GM23248 (cell line): ENCODE results near the gene TMEM266. TPM values are rescaled to one million over a fixed set of nuclear protein-coding genes. Genes with fewer than 3 reads are reported as not detected.

Source experiments
- DNase-seq: peaks from one replicate; pipeline ENCODE4 v3.0.0-alpha.2; 2015
- H2AFZ ChIP-seq: fragments of 200-600 bp; sonication (generic); 2 replicates; pipeline ENCODE4 v1.6.1; 2016; ENCODE audit warnings: antibody characterized with exemption
- H3F3A ChIP-seq: fragments of 200-600 bp; sonication (generic); 2 replicates; pipeline ENCODE4 v1.6.1; 2016; ENCODE audit warnings: mild to moderate bottlenecking, antibody characterized with exemption, mixed run types; ENCODE audit not compliant: insufficient read depth
- H3K27ac ChIP-seq: fragments of 200-600 bp; sonication (generic); 2 replicates; pipeline ENCODE4 v1.5.1; 2016; ENCODE audit warnings: mild to moderate bottlenecking
- H3K27me3 ChIP-seq: fragments of 200-600 bp; sonication (generic); replicated peaks from 2 replicates; pipeline ENCODE4 v1.6.1; 2016; ENCODE audit warnings: mild to moderate bottlenecking; ENCODE audit not compliant: insufficient read depth
- H3K36me3 ChIP-seq: fragments of 200-600 bp; sonication (generic); 2 replicates; pipeline ENCODE4 v1.6.1; 2016; ENCODE audit warnings: low read depth, mild to moderate bottlenecking
- H3K4me1 ChIP-seq: fragments of 200-600 bp; sonication (generic); 2 replicates; pipeline ENCODE4 v1.6.1; 2016; ENCODE audit warnings: mild to moderate bottlenecking; ENCODE audit not compliant: insufficient read depth
- H3K4me2 ChIP-seq: fragments of 200-600 bp; sonication (generic); one replicate; pipeline ENCODE4 v1.6.1; 2016; ENCODE audit warnings: mild to moderate bottlenecking; ENCODE audit not compliant: unreplicated experiment
- H3K4me3 ChIP-seq: fragments of 200-600 bp; sonication (generic); 2 replicates; pipeline ENCODE4 v1.5.1; 2016; ENCODE audit warnings: mild to moderate bottlenecking
- H3K79me2 ChIP-seq: fragments of 200-600 bp; sonication (generic); 2 replicates; pipeline ENCODE4 v1.6.1; 2016; ENCODE audit warnings: mild to moderate bottlenecking; ENCODE audit not compliant: insufficient read depth
- H3K9ac ChIP-seq: fragments of 200-600 bp; sonication (generic); 2 replicates; pipeline ENCODE4 v1.6.1; 2016; ENCODE audit warnings: mild to moderate bottlenecking
- H3K9me2 ChIP-seq: fragments of 200-600 bp; sonication (generic); 2 replicates; pipeline ENCODE4 v1.6.1; 2016; ENCODE audit warnings: mixed run types, mild to moderate bottlenecking, moderate library complexity; ENCODE audit not compliant: insufficient read depth
- H3K9me3 ChIP-seq: fragments of 200-600 bp; sonication (generic); one replicate; pipeline ENCODE4 v1.6.1; 2017; ENCODE audit warnings: low read depth
- H4K20me1 ChIP-seq: fragments of 200-600 bp; sonication (generic); 2 replicates; pipeline ENCODE4 v1.6.0; 2016; ENCODE audit not compliant: insufficient read depth
- EZH2 ChIP-seq: fragments of 200-600 bp; sonication (generic); IDR thresholded peaks from 2 replicates; pipeline ENCODE4 v1.6.1; 2018; ENCODE audit warnings: antibody characterized with exemption, mild to moderate bottlenecking; ENCODE audit not compliant: insufficient read depth, poor library complexity, severe bottlenecking
- EZH2phosphoT487 ChIP-seq: fragments of 200-600 bp; sonication (generic); IDR thresholded peaks from 2 replicates; pipeline ENCODE4 v1.6.1; 2018; ENCODE audit warnings: antibody characterized with exemption, moderate library complexity, mild to moderate bottlenecking, low read depth; ENCODE audit not compliant: insufficient read depth
- WGBS, 2 experiments: methylation state at CpG; one replicate each; pipeline ENCODE4 v1.1.6; 2015 to 2017; ENCODE audit warnings: low lambda C conversion rate in 2 of 2, low coverage in 1 of 2; ENCODE audit errors: missing lambda C conversion rate in 2 of 2; 5-methylcytosine and 5-hydroxymethylcytosine counted together
- in situ Hi-C: fragments of 300-500 bp; cut with MboI; formaldehyde crosslinking; loops from 2 replicates; pipeline ENCODE4 v1.15.0; 2020
- polyA plus RNA-seq: library from polyadenylated mRNA; unstranded; fragments of >200 nt; fragmentation: Nextera tagmentation; extraction: Ambion mirVana; gene quantifications from 2 replicates; pipeline ENCODE4 v1.2.1, GENCODE V29; 2016
- total RNA-seq: library from RNA; depleted of rRNA; stranded (reverse); fragments of >200 nt; shearing (Covaris generic); gene quantifications from 2 replicates; pipeline ENCODE4 v1.2.3, GENCODE V29; 2014

Gene TMEM266
- total and polyA plus RNA-seq, 2 experiments from 2014 or later = not detected

DNA sequence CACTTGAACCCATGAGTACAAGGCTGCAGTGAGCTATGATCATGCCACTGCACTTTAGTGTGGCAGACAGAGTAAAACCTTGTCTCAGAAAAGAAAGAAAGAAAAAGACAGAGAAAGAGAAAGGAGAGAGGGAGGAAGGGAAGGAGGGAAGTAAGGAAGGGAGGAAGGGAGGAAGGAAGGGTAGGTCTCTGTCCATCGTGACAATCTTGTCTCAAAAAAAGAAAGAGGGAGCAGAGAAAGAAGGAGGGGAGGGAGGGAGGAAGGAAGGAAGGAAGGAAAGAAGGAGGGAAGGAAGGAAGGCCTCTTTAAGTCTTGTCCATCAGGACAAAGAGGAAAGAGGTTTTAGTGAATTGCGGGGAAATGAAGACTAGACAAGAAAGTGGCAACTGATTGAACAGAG lies 129.3 kb downstream of the TMEM266 start:
- no peaks in the 10 kb centered on the region for H3K9me2 ChIP-seq
- no peak overlapping the region for H3K4me3 ChIP-seq
- no peak overlapping the region for H2AFZ ChIP-seq
- no peaks in the 10 kb centered on the region for H3K36me3 ChIP-seq
- H3K9me3 ChIP-seq = no peaks in the 10 kb centered on the region
- TF ChIP-seq EZH2phosphoT487 (no peak), EZH2 (no peak)
- no peak for DNase-seq
- H3K4me1 ChIP-seq = peaks cover 10% of the 10 kb centered on the region
- no peaks in the 10 kb centered on the region for H4K20me1 ChIP-seq
- WGBS, 2 experiments = 85 to 100% methylated on average over 1 to 2 of the region's 2 CpGs
- H3K27me3 ChIP-seq = no peaks in the 10 kb centered on the region
- 0 out of 2 replicates have a peak, but pooled peaks cover 4% of the 10 kb centered on the region for H3F3A ChIP-seq
- H3K79me2 ChIP-seq = no peaks in the 10 kb centered on the region
- H3K27ac ChIP-seq = no peak overlapping the region
- in situ Hi-C loops = no loop called here
- no peak overlapping the region for H3K9ac ChIP-seq
- H3K4me2 ChIP-seq = no peak overlapping the region

DNA sequence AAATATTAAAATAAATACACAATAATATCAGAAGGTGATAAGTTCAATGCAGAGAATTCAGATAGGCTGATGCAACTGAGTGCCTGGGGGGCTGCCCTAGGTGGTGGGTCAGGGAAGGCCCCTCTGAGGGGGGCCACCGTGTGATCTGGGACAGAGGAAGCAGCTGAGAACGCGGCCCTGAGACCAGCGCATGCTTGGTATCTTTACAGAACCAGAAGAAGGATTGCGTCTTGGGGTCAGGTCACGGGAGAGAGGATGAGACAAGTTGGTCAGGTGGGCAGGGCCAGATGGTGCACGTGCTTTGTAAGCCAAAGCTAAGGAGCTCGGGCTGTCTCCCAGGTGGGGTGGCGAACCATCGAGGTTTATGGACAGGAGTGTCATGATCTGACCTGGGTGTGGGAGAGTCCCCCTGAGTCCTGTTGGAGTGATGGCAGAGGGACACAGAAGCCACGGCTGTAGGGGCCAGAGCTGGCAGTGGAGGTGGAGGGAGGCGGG lies 130.3 kb downstream of the TMEM266 start:
- Histone ChIP-seq H3F3A (0 out of 2 replicates have a peak, but pooled peaks cover 3% of the 10 kb centered on the region), H3K27me3 (no peaks in the 10 kb centered on the region), H3K4me1 (peaks cover 10% of the 10 kb centered on the region), H3K4me3 (peak overlapping the region; percentile 47; the same call in 1 of the 2 replicates), H3K36me3 (no peaks in the 10 kb centered on the region), H3K9me2 (no peaks in the 10 kb centered on the region), H3K9ac (peak overlapping the region; percentile 28; the same call in 1 of the 2 replicates), H3K79me2 (no peaks in the 10 kb centered on the region), H2AFZ (no peak overlapping the region), H3K4me2 (no peak overlapping the region), H3K27ac (no peak overlapping the region), H4K20me1 (no peaks in the 10 kb centered on the region), H3K9me3 (no peaks in the 10 kb centered on the region)
- in situ Hi-C loops = no loop called here
- TF ChIP-seq EZH2 (no peak), EZH2phosphoT487 (no peak)
- DNase-seq = no peak
- 67 to 69% methylated on average over 12 of the region's 12 CpGs for WGBS, 2 experiments

DNA sequence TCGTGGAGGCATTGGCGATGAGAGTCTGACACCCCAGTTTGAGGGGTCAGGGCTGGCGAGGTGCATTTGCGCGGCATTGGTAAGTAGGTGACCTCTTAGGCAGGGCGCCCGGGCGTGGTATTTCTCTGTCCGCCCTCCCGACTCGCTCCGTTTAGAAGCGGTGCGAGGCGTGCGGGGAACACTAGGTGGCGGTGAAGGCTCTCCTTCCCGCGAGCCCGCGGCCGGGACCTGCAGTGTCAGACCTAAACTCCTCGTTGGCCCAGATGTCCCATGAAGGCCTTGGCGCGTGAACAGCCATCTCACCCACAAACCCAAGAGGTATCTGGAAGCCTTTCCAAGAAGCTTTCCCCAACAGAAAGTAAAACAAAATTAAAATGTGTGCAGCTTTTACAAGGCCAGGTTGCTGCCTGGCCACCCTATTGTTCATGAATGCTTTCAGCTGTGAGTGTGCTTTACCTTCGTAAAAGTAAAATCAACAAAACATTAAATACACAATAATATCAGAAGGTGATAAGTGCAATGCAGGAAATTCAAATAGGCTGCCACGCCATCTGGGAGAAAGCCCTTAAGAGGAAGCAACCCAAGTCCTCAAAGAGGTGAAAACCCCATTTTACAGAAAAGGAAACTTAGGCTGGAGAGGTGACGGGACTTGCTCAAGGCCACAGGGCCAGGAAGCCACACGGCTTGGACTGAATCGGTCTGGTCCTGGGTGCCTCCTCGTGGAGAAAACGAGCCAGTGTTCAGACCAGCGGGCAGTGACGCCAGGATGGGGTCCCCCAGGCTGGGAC lies 131.2 kb downstream of the TMEM266 start:
- WGBS, 2 experiments = 20 to 27% methylated on average over 24 to 34 of the region's 34 CpGs
- no peak overlapping the region for H3K27ac ChIP-seq
- peak overlapping the region; percentile 28 for H3K9ac ChIP-seq
- peak overlapping the region; percentile 63 for H2AFZ ChIP-seq
- H3K4me2 ChIP-seq = peak overlapping the region; percentile 57
- H3K27me3 ChIP-seq = no peaks in the 10 kb centered on the region
- H3F3A ChIP-seq = no peaks in the 10 kb centered on the region
- peaks cover 3% of the 10 kb centered on the region for H3K4me1 ChIP-seq
- DNase-seq = peak; percentile 92
- TF ChIP-seq EZH2 = no peak
- TF ChIP-seq EZH2phosphoT487 = no peak
- no peaks in the 10 kb centered on the region for H3K36me3 ChIP-seq
- H3K9me2 ChIP-seq = no peaks in the 10 kb centered on the region
- H3K79me2 ChIP-seq = no peaks in the 10 kb centered on the region
- no peaks in the 10 kb centered on the region for H3K9me3 ChIP-seq
- no peaks in the 10 kb centered on the region for H4K20me1 ChIP-seq
- in situ Hi-C loops = no loop called here
- H3K4me3 ChIP-seq = peak overlapping the region; percentile 47; the same call in 1 of the 2 replicates

DNA sequence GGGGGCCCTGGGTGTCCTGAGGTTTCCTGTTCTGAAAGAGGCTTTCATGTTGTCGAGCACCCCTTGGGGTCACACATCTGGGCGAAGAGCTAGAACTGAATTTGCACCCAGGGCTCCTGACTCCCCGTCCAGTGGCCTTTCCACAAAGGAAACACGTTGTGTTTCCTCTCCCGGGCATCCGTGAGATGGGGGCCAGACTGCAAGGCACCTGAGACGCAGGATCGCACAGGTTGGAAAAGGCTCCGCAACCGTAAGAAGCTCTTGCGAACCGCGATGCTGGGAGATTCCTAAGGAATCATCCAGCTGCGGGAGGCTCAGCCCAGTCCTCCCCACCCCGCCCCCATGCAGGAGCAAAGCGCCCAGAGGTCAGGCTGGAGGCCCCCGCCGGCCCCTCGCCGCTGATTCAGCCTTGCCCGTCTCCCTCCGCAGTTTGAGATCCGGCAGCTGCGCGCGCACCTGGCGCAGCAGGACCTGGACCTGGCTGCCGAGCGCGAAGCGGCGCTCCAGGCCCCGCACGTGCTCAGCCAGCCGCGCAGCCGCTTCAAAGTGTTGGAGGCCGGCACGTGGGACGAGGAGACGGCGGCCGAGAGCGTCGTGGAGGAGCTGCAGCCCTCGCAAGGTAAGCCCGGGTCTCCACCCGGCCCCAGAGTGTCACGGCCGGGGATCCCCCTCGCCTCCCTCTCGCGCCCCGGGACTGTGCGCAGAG lies 131.9 kb downstream of the TMEM266 start:
- Histone ChIP-seq H4K20me1 (no peaks in the 10 kb centered on the region), H3F3A (no peaks in the 10 kb centered on the region), H2AFZ (no peak overlapping the region), H3K4me1 (peaks cover 7% of the 10 kb centered on the region), H3K9me3 (no peaks in the 10 kb centered on the region), H3K4me3 (no peak overlapping the region), H3K27me3 (no peaks in the 10 kb centered on the region), H3K79me2 (no peaks in the 10 kb centered on the region), H3K36me3 (no peaks in the 10 kb centered on the region), H3K27ac (no peak overlapping the region), H3K9me2 (no peaks in the 10 kb centered on the region), H3K9ac (no peak overlapping the region), H3K4me2 (no peak overlapping the region)
- in situ Hi-C loops = no loop called here
- WGBS, 2 experiments = 89 to 91% methylated on average over 44 to 55 of the region's 55 CpGs
- no peak for DNase-seq
- no peak for TF ChIP-seq EZH2phosphoT487
- TF ChIP-seq EZH2 = no peak
